HG02870 (cell line): Measurements from ENCODE around the gene FGG.

Source experiments
- ATAC-seq: cut with Tn5 transposase; IDR thresholded peaks from one replicate; pipeline ENCODE4 v1.9.1; 2021; ENCODE audit warnings: mild to moderate bottlenecking, moderate library complexity; ENCODE audit not compliant: unreplicated experiment

The FGG gene

DNA sequence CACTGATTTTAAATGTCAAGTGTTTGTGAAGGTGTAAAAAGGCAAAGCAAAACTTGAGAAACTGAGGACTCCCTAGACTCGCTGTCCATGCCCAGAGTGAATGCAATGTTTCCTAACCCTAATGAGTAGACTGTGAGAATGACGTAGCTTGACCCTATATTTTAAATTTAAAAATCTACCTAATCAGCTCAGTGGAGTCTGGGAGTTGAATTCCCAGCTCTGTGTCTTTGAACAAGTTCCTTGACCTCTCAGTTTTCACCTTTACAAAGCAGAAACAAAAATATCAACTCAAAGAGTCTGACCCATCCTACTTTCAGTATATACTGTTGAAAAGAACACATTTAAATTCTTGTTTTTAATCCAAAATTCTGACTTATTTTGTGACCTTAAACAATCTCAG is 24.3 kb downstream of the FGG start:
- ATAC-seq, result no peak

DNA sequence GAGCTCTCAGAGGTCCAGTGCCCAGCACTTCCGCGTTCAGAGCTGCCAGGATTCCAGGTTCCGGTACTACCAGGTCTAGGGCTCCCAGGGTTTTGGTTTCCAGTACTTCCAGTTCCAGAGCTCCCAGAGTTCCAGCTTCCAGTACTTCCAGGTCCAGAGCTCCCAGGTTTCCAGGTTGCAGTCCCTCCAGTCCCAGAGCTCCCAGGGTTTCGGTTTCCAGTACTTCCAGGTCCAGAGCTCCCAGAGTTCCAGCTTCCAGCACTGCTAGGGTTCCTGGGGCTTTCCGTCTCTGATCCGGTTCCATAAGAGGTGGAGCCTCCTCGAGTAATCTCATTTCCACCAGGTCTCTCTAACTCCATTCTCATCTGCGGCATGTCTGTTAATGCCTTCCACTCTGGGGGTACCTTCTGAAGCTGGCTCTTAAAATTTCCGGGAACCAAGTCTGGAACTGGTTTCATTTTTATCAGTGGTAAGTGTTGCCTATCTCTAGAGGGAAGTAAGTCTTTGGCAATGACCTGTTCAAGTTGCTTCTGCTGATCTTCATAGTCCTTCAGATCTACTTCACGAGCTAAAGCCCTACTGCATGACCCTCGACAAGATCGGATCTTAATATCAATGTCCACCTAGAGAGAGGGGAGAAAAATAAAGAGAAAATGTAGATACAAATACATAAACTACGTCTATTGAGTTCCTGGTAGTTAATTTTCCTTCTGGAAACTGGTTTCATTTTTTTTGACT is 26.0 kb downstream of the FGG start:
- ATAC-seq, result no peak

DNA sequence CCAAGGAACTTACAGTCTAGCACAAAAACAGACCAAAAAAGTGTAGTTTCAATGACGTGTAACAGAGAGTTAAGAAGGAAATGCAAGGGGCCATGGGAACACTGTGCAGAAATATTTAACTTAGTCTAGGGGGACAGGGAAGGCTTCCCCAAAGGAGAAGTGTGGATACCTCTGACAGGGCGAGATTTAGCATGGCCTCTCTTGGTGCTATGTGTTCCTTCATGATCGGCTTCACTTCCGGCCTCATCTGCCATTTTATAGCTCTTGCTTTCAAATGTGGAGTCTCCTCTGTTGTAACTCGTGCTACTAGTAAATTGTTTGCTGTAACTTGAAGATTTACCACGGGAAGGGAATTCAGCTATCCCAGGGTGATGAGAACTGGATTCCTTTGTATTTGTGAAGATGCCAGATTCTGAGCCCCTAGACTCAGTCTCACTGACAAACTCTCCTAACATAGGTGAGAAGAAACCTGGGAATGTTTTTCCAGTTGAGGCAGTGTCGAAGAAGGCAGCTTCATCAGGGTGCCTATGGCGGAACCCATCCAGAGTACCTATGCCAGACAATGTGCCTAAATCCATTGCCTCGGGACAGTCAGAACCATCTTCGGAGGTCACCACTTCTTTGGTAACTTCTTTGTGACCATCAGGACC is 27.0 kb downstream of the FGG start:
- ATAC-seq, result no peak

DNA sequence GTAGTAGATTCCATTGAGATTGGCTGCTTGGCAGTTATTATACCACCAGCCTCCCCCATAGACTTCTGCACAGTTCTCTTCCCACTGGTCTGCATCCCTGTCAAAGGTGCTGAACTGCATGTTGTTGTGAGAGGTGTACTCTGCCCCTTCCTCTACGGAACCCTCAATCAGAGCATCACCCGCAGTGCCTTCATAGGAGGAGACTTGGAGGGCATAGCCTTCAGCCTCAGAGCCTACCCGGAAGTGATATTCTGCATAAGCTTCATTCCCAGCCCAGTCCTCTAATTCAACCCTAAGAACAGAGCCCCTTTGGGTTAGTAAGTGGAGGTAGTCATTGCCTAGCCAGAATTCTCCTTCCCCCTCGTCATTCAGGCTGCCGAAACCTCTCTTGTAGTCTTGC is 28.2 kb downstream of the FGG start:
- no peak for ATAC-seq

DNA sequence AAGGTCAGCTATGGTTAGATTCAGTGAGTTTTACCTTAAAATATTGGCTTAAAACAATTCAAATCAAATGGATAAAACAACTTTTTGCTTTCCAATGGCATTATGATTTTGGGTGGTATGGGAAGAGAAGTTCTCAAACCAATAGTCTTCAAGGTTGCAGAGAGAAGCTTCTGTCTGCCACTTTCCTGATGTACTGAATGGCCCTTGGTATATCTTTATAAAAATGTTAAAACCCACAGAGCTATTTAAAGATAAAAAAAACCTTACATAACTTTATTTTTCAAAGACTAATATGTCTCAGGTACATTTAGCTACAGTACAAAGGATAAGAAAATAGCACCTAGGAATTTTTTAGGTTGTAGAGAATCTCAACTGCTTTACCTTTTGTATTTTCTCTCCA is 28.8 kb downstream of the FGG start:
- no peak for ATAC-seq

DNA sequence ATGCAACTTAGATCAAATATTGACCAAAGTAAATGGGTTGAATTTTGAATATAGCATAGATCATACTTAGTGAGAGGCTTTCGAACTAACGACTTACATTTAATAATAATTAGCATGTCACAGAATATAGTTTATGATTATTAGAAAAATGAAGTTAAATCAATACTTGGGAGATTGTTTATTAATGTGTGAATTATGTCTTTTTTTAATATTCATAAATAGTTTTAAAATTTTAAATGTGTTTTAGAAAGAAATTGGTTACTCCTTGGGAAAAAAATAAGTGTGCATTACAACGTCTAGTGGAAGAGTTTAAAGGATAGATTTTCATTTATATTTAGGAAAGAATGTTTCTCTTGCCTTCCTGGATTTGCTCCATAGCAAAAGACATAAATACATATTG is 29.2 kb downstream of the FGG start:
- no peak for ATAC-seq

DNA sequence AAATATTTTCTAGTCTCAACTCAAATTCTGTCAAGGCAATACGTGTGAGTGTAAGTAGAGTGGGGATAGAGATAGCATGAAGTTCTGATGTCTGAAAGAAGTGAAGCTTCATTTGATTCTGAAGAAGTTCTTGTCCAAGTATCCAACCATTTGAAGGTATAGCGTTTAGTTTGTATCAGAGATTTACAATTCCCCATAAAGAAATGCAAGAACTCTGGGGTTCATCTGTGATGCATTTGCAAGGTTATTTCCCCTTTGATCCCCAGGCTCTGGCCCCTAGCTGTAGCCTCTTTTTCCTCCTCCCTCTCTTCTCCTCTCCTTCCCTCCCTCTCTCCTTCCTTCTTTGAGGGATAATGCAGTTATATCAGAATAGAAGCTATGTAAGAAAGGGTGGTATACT is 29.7 kb downstream of the FGG start:
- no peak for ATAC-seq

DNA sequence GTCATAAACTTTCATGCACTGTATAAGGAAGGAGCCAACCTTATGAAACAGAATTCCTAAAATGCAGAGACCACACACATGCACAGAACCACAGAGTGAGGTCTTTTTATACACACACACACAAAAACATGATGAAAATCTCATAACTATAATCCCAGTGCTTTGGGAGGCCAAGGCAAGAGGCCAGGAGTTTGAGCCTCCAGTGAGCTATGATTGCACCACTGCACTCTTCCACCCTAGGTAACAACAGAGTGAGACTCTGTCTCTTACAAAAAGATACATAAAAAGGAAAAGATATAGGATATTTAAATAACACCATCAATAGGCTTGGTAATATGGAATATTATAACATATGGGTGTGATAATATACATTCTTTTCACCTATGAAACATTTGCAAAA is 32.5 kb downstream of the FGG start:
- ATAC-seq, result no peak

DNA sequence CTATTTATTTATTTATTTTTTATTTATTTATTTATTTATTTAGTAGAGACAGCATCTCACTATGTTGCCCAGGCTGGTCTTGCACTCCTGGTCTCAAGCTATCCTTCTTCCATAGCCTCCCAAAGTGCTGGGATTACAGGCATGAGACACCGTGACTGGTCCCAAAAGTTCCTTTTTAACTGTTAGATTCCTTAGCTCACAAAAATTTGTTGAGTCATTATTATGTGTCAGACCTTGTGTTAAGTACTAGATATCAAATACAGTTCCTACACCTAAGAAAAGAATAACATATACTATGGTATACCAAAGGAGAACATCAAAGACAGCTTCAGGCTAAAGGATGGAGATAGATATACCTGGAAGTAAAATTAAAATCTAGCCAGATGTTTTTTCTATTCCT is 33.5 kb downstream of the FGG start:
- no peak for ATAC-seq

DNA sequence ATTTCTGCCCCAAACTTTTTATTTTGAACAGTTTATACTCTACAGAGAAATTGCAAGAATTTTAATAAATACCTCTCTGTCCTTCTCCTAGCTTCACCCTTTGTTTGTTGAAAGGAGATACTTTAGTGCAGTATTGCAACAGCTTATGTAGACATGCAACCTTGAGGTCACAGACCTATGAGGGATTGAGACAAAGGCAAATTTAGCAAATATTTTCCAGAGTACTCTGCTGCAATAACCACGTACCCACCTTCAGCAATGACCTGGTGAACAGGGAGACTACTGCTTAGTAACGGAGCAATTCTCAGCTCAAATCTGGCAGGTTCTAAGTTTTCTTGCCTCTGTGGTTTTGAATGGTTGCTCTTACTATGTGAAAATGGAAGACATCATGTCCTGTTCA is 35.1 kb downstream of the FGG start:
- ATAC-seq, result no peak

DNA sequence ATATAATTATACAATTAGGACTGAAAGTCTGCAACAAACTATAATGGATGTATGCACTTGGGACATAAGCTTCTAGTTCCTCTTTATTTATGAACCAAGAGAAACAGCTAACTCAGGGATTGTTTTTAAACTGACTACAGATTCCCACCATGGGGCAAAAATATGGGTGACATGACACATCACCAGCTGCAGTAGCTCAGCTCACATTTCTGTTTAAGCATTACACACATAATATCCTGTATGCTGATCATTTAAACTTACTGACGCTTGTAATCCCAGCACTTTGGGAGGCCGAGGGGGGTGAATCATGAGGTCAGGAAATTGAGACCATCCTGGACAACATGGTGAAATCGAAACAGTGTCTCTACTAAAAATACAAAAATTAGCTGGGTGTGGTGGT is 38.1 kb downstream of the FGG start:
- ATAC-seq, result no peak

DNA sequence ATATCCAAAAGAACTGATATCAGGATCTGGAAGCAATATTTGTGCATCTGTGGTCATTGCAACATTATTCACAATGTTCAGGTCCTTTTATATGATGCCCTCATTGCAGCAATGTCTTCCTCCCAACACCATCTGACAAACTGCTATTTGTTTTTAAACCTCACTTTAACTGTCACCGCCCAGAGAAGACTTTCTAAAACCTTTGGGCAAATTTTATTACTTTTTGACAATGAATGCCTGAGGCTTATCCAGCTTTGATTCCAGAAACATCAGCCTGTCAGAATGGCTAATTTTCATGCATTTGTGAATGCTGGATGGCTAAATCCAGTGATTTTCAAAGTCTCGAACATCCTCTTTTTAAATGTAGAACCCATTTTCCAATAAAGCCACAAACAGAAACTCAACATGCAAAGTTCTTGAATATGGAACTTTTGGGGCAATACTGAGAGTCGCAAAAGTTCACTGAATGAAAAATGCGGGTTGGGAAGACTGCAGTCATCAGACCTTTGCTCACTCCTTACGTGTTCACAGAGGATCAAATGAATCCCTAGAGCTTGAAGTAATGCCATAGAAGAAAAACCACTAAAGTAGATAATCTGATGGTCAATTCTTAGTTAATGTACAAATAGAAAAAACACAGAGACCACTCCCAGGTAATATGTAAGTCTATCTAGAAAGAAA is 39.1 kb downstream of the FGG start:
- no peak for ATAC-seq

DNA sequence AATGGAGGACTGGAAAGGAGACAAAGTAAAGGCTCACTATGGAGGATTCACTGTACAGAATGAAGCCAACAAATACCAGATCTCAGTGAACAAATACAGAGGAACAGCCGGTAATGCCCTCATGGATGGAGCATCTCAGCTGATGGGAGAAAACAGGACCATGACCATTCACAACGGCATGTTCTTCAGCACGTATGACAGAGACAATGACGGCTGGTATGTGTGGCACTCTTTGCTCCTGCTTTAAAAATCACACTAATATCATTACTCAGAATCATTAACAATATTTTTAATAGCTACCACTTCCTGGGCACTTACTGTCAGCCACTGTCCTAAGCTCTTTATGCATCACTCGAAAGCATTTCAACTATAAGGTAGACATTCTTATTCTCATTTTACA is 42.9 kb downstream of the FGG start:
- ATAC-seq, result no peak

DNA sequence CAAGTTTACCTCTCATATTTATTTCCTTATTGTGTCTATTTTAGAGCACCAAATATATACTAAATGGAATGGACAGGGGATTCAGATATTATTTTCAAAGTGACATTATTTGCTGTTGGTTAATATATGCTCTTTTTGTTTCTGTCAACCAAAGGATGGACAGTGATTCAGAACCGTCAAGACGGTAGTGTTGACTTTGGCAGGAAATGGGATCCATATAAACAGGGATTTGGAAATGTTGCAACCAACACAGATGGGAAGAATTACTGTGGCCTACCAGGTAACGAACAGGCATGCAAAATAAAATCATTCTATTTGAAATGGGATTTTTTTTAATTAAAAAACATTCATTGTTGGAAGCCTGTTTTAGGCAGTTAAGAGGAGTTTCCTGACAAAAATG is 43.4 kb downstream of the FGG start:
- ATAC-seq, result no peak

DNA sequence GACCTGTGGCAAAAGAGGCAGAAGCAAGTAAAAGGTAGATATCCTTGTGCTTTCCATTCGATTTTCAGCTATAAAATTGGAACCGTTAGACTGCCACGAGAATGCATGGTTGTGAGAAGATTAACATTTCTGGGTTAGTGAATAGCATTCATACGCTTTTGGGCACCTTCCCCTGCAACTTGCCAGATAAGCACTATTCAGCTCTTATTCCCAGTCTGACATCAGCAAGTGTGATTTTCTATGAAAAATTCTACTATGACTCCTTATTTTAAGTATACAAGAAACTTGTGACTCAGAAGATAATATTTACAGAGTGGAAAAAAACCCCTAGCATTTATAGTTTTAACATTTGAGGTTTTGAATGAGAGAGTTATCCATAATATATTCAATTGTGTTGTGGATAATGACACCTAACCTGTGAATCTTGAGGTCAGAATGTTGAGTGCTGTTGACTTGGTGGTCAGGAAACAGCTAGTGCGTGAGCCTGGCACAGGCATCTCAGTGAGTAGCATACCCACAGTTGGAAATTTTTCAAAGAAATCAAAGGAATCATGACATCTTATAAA is 45.7 kb downstream of the FGG start:
- no peak for ATAC-seq

DNA sequence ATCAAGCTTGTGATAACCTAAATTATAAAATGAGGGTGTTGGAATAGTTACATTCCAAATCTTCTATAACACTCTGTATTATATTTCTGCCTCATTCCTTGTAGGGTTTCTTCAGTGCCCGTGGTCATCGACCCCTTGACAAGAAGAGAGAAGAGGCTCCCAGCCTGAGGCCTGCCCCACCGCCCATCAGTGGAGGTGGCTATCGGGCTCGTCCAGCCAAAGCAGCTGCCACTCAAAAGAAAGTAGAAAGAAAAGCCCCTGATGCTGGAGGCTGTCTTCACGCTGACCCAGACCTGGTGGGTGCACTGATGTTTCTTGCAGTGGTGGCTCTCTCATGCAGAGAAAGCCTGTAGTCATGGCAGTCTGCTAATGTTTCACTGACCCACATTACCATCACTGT is 46.8 kb downstream of the FGG start:
- no peak for ATAC-seq

DNA sequence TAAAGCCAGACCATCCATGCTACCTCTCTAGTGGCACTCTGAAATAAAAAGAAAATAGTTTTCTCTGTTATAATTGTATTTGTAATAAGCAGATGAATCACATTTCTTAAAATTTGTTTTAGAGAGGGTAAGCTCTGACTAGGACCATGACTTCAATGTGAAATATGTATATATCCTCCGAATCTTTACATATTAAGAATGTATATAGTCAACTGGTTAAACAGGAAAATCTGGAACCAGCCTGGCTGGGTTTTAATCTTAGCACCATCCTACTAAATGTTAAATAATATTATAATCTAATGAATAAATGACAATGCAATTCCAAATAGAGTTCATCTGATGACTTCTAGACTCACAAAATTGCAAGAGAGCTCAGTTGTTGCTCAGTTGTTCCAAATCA is 48.1 kb downstream of the FGG start:
- no peak for ATAC-seq

DNA sequence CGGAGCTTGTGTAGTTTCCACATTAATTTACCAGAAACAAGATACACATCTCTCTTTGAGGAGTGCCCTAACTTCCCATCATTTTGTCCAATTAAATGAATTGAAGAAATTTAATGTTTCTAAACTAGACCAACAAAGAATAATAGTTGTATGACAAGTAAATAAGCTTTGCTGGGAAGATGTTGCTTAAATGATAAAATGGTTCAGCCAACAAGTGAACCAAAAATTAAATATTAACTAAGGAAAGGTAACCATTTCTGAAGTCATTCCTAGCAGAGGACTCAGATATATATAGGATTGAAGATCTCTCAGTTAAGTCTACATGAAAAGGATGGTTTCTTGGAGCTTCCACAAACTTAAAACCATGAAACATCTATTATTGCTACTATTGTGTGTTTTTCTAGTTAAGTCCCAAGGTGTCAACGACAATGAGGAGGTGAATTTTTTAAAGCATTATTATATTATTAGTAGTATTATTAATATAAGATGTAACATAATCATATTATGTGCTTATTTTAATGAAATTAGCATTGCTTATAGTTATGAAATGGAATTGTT is 49.7 kb downstream of the FGG start, which contains the start of gene FGB:
Gene FGB (plus strand): TSS at position 315 of the 558 bp plus-strand sequence. CDS start 8 bp downstream, at position 323.
- ATAC-seq, result no peak

DNA sequence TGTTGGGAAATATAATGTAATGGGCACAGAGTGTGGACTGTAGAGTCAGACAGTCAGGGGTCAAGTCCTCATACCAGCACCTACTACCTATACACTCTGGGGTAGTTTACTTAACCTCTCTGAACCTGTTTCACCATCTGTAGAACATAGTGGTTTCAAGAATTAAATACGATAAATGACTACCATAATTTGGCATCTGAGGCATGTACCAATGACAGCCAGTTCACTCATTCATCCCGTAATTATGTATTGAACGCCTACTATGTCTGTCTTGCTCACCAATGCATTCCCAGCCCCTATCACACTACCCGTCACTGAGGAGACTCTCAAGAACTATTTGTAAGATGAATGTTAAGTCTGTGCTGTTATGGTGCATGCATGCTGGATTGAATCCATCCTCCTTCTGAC is 51.6 kb downstream of the FGG start:
- no peak for ATAC-seq

DNA sequence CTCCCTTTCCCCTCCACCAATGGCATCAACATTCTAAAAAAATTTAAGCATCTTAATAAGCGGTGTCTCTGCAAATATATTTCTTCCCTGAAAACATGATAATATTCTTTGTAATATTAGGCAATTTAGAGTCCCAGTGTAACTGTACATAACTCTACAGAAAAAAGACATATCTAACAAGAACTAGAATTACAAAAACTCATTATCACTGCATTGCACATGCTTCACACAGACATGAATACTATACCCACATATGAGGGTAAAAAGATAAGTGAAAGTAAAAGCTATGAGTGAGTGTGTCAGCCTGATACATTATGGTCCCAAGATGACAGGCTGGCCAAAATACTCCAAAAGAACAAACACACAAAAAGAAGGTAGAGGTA is 52.0 kb downstream of the FGG start:
- ATAC-seq, result no peak
